Measurements from ENCODE around the gene SCN5A.

Gene SCN5A

GRCh38 chr3:38588995-38589937 is 60.2 kb downstream of the SCN5A start:
- TF ChIP-seq MAX (IDR thresholded peaks at IDR 0.05) (no peak), NFIC (IDR thresholded peaks at IDR 0.05) (no peak), REST (IDR thresholded peaks at IDR 0.05; ENCODE audit: low read depth) (no peak), FOXM1 (IDR thresholded peaks at IDR 0.05; ENCODE audit: borderline replicate concordance, low read depth) (no peak), TEAD4 (IDR thresholded peaks at IDR 0.05) (no peak), CREB1 (IDR thresholded peaks at IDR 0.05; ENCODE audit: low read depth) (no peak)

GRCh38 chr3:38588371-38588971 is 61.0 kb downstream of the SCN5A start:
- no peak for TF ChIP-seq TAF1 (IDR thresholded peaks at IDR 0.05; ENCODE audit: low read depth)
- TF ChIP-seq MAX (IDR thresholded peaks at IDR 0.05): no peak
- TF ChIP-seq EGR1 (IDR thresholded peaks at IDR 0.05): no peak
- TF ChIP-seq ZBTB7A (IDR thresholded peaks at IDR 0.05; ENCODE audit: low read depth): no peak
- TF ChIP-seq NFIC (IDR thresholded peaks at IDR 0.05): no peak
- no peak for TF ChIP-seq TEAD4 (IDR thresholded peaks at IDR 0.05)
- no peak for TF ChIP-seq USF1 (IDR thresholded peaks at IDR 0.05)
- TF ChIP-seq EP300 (IDR thresholded peaks at IDR 0.05; ENCODE audit: borderline replicate concordance): no peak
- no peak for TF ChIP-seq RAD21 (IDR thresholded peaks at IDR 0.05; ENCODE audit: low read depth)
- no peak for TF ChIP-seq FOXM1 (IDR thresholded peaks at IDR 0.05; ENCODE audit: borderline replicate concordance, low read depth)
- no peak for TF ChIP-seq CEBPB (IDR thresholded peaks at IDR 0.05)
- no peak for TF ChIP-seq YY1 (IDR thresholded peaks at IDR 0.05; ENCODE audit: low read depth)
- no peak for TF ChIP-seq CREB1 (IDR thresholded peaks at IDR 0.05; ENCODE audit: low read depth)
- TF ChIP-seq TCF12 (IDR thresholded peaks at IDR 0.05; ENCODE audit: low read depth): no peak
- no peak for TF ChIP-seq REST (IDR thresholded peaks at IDR 0.05; ENCODE audit: low read depth)

- no peak for TF ChIP-seq USF1 (IDR thresholded peaks at IDR 0.05)
- TF ChIP-seq NFIC (IDR thresholded peaks at IDR 0.05): no peak
- TF ChIP-seq CEBPB (IDR thresholded peaks at IDR 0.05): no peak
- no peak for TF ChIP-seq RAD21 (IDR thresholded peaks at IDR 0.05; ENCODE audit: low read depth)
- TF ChIP-seq YY1 (IDR thresholded peaks at IDR 0.05; ENCODE audit: low read depth): no peak
- no peak for TF ChIP-seq EP300 (IDR thresholded peaks at IDR 0.05; ENCODE audit: borderline replicate concordance)
Measured at GRCh38 chr3:38587548-38588131, 61.8 kb downstream of the SCN5A start.

GRCh38 chr3:38586546-38587520 is 62.7 kb downstream of the SCN5A start:
- TF ChIP-seq REST (IDR thresholded peaks at IDR 0.05; ENCODE audit: low read depth): no peak
- TF ChIP-seq CREB1 (IDR thresholded peaks at IDR 0.05; ENCODE audit: low read depth): no peak

Measured in Ishikawa (cell line).